Breast epithelium (tissue), 3 donors: ENCODE results near the gene GPR22.

Experiments
- POLR2A ChIP-seq: fragments of 450-650 bp; IDR thresholded peaks from one replicate; pipeline ENCODE4 v1.6.1; 2016; ENCODE audit warnings: antibody characterized with exemption, mild to moderate bottlenecking, moderate library complexity
- POLR2AphosphoS5 ChIP-seq, 3 donors: sonication (generic); formaldehyde crosslinking; IDR thresholded peaks; one replicate each; pipeline ENCODE4 v1.6.1; 2017; ENCODE audit warnings: antibody characterized with exemption in 3 of 3
- TF ChIP-seq, protein P1 (sequence below), 3 donors: fragments of 450-650 bp; IDR thresholded peaks; one replicate each; pipeline ENCODE4 v1.5.1; 2016 to 2017; ENCODE audit warnings: antibody characterized with exemption in 3 of 3, mild to moderate bottlenecking in 3 of 3, moderate library complexity in 3 of 3

GRCh38 chr7:107442678-107443077 lies 27.2 kb upstream of the GPR22 start:
- TF ChIP-seq, protein P1, sequence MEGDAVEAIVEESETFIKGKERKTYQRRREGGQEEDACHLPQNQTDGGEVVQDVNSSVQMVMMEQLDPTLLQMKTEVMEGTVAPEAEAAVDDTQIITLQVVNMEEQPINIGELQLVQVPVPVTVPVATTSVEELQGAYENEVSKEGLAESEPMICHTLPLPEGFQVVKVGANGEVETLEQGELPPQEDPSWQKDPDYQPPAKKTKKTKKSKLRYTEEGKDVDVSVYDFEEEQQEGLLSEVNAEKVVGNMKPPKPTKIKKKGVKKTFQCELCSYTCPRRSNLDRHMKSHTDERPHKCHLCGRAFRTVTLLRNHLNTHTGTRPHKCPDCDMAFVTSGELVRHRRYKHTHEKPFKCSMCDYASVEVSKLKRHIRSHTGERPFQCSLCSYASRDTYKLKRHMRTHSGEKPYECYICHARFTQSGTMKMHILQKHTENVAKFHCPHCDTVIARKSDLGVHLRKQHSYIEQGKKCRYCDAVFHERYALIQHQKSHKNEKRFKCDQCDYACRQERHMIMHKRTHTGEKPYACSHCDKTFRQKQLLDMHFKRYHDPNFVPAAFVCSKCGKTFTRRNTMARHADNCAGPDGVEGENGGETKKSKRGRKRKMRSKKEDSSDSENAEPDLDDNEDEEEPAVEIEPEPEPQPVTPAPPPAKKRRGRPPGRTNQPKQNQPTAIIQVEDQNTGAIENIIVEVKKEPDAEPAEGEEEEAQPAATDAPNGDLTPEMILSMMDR (IDR thresholded peaks at IDR 0.05): no peak
- no peak for TF ChIP-seq POLR2A
- no peak for TF ChIP-seq POLR2AphosphoS5 (IDR thresholded peaks at IDR 0.05)
